ENCODE data around the gene ADORA2A. TPM values are rescaled to one million over a fixed set of nuclear protein-coding genes. Genes with fewer than 3 reads are reported as not detected.

The ADORA2A gene
- total and polyA plus RNA-seq, 11 donors, result 1.5 to 12.1 (median 4.5) TPM

GRCh38 chr22:24400726-24401596 is 26.4 kb upstream of the ADORA2A start:
- H3K4me3 ChIP-seq, result peak overlapping the region in 2 of 12 donors; percentile 4 to 32

GRCh38 chr22:24401931-24402367 is 25.4 kb upstream of the ADORA2A start:
- ATAC-seq (peak in 3 of 4 donors; percentile 14 to 44 (median 28)), DNase-seq (peak in 1 of 5 donors; percentile 25)
- no peaks in the 10 kb centered on the region for H3K27me3 ChIP-seq
- H3K27ac ChIP-seq, result peak overlapping the region in 11 of 12 donors; percentile 47 to 93 (median 83)
- WGBS, 4 donors, result 73 to 82% (median 78%) methylated on average over 5 of the region's 5 CpGs
- intact Hi-C loops (cut with DNase I), result loop anchor here in 2 of 10 donors (5.0 to 10.0 kb wide), 2 partner anchors 67 to 75 kb away; no protein-coding TSS in a partner anchor
- H3K4me1 ChIP-seq, result peaks cover 0 to 72% (median 60%) of the 10 kb centered on the region in 12 donors
- no peaks in the 10 kb centered on the region for H3K9me3 ChIP-seq
- H3K4me3 ChIP-seq, result peak overlapping the region in 5 of 12 donors; percentile 14 to 37 (median 21)
- H3K36me3 ChIP-seq, result peaks cover 0 to 34% (median 12%) of the 10 kb centered on the region in 9 donors
- TF ChIP-seq POLR2A (IDR thresholded peaks at IDR 0.05) (no peak), CTCF (IDR thresholded peaks at IDR 0.05) (no peak)

More at GRCh38 chr22:24400726-24401596, 26.4 kb upstream of the ADORA2A start:
- intact Hi-C loops (cut with DNase I), result loop anchor here in 2 of 10 donors (5.0 to 10.0 kb wide), 2 partner anchors 66 to 74 kb away; no protein-coding TSS in a partner anchor
- WGBS, 4 donors, result 53 to 69% (median 59%) methylated on average over 9 of the region's 9 CpGs
- H3K36me3 ChIP-seq, result peaks cover 0 to 43% (median 22%) of the 10 kb centered on the region in 9 donors
- DNase-seq (peak in 1 of 5 donors; percentile 24), ATAC-seq (peak in 3 of 4 donors; percentile 27 to 35 (median 28))
- no peak for TF ChIP-seq CTCF (IDR thresholded peaks at IDR 0.05)
- no peak for TF ChIP-seq POLR2A (IDR thresholded peaks at IDR 0.05)
- peak overlapping the region in 11 of 12 donors; percentile 39 to 93 (median 79) for H3K27ac ChIP-seq
- H3K9me3 ChIP-seq, result no peaks in the 10 kb centered on the region
- no peaks in the 10 kb centered on the region for H3K27me3 ChIP-seq
- H3K4me1 ChIP-seq, result peaks cover 0 to 64% (median 52%) of the 10 kb centered on the region in 12 donors

GRCh38 chr22:24402460-24403192 is 24.8 kb upstream of the ADORA2A start:
- H3K4me1 ChIP-seq, result peaks cover 0 to 72% (median 64%) of the 10 kb centered on the region in 12 donors
- DNase-seq, result peak; percentile 80 to 91 (median 87)
- intact Hi-C loops (cut with DNase I), result loop anchor here in 2 of 10 donors (5.0 to 10.0 kb wide), 2 partner anchors 68 to 75 kb away; no protein-coding TSS in a partner anchor

More at GRCh38 chr22:24402460-24403192, 24.8 kb upstream of the ADORA2A start:
- Histone ChIP-seq H3K27ac (peak overlapping the region; percentile 47 to 93 (median 82)), H3K9me3 (no peaks in the 10 kb centered on the region), H3K4me3 (peak overlapping the region in 5 of 12 donors; percentile 14 to 37 (median 21)), H3K27me3 (no peaks in the 10 kb centered on the region), H3K36me3 (peaks cover 0 to 29% (median 7%) of the 10 kb centered on the region in 9 donors)
- WGBS, 4 donors, result 12 to 19% (median 13%) methylated on average over 3 of the region's 3 CpGs
- ATAC-seq, result peak; percentile 91 to 94 (median 93)
- TF ChIP-seq CTCF (IDR thresholded peaks at IDR 0.05) (no peak), POLR2A (IDR thresholded peaks at IDR 0.05) (no peak)

Data from heart left ventricle (tissue), 16 donors.